ENCODE results near the gene RGMB. TPM values are rescaled to one million over a fixed set of nuclear protein-coding genes. Genes with fewer than 3 reads are reported as not detected.

RGMB gene
- total and polyA plus RNA-seq, 2 experiments from 2014 or later: 145 to 201 TPM

DNA sequence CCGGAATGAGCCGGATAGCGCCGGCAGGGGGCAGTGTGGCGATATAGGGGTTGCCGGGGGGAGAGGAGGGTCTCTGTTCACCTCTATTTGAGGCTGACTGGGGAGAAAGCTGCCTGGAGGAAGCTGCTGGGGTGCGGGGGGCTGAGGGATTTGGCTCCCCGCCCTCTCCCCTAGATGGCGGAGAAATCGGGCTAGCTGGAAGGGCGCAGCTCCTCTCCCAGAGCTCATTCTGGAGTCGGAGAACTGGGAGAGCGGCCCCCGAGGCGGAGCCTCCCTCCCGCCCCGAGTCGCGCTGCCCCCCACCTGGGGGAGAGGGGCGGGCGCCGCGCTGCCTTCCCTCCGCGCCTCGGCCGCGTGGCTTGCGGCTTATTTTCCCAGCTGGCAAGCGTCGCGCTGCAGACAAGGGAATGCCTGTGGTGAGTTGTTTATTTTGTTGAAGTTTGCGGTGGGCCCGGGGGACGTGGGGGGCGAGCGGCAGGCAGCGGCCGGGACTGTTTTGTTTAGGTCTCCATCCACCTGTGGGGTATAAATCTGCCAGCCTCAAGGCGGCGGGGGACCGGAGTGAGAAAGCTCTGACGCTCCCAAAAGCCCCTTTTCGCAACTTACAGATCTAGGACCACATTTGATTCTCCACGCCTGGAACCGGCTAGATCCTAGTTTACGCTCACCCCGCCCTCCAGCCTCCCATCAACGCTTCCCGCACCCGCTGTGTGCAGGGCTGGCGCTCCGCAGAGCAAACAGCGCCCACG lies 4.1 kb upstream of the RGMB start:
- Histone ChIP-seq H3K79me2 (ENCODE audit: insufficient read depth) (peaks cover 52% of the 10 kb centered on the region), H3K9me3 (ENCODE audit: low read depth) (no peaks in the 10 kb centered on the region), H3K9me2 (ENCODE audit: insufficient read depth) (no peaks in the 10 kb centered on the region), H3K9ac (peak overlapping the region; percentile 100), H3K27ac (peak overlapping the region; percentile 94), H3K4me1 (ENCODE audit: insufficient read depth) (peaks cover 11% of the 10 kb centered on the region; the same call in 1 of the 2 replicates), H3K4me3 (peak overlapping the region; percentile 99), H3K4me2 (ENCODE audit: unreplicated experiment) (peak overlapping the region; percentile 99), H3F3A (ENCODE audit: insufficient read depth) (peaks cover 37% of the 10 kb centered on the region), H4K20me1 (ENCODE audit: insufficient read depth) (no peaks in the 10 kb centered on the region), H3K36me3 (ENCODE audit: low read depth) (peaks cover 22% of the 10 kb centered on the region), H3K27me3 (replicated peaks; ENCODE audit: insufficient read depth) (no peaks in the 10 kb centered on the region), H2AFZ (peak overlapping the region; percentile 83)
- in situ Hi-C loops (cut with MboI): loop anchor here (10.0 kb wide), 1 partner anchor 315 kb away; no protein-coding TSS in a partner anchor
- TF ChIP-seq EZH2 (IDR thresholded peaks at IDR 0.05; ENCODE audit: insufficient read depth, poor library complexity, severe bottlenecking) (no peak), EZH2phosphoT487 (IDR thresholded peaks at IDR 0.05; ENCODE audit: insufficient read depth, low read depth) (no peak)
- DNase-seq: peak; percentile 85
- WGBS, 2 experiments (ENCODE audit: low coverage in 1 of 2, low lambda C conversion rate in 2 of 2, missing lambda C conversion rate in 2 of 2): 1 to 2% methylated on average over 27 to 54 of the region's 55 CpGs

DNA sequence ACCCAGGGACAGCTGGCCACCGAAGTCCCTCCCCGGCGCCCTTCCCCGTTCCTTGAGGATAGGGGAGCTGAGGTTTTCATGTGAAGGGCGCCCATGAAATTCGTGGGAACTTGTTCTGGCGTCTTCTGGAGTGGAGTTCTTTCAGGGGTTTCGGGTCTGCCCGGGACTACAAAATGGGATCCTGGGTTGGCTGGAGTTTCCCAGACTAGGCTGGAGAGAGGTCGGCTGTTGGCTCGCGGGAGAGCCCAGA lies 3.6 kb upstream of the RGMB start:
- peak overlapping the region; percentile 99 for H3K4me3 ChIP-seq
- H3F3A ChIP-seq (ENCODE audit: insufficient read depth): peaks cover 42% of the 10 kb centered on the region
- TF ChIP-seq EZH2 (IDR thresholded peaks at IDR 0.05; ENCODE audit: insufficient read depth, poor library complexity, severe bottlenecking): no peak
- TF ChIP-seq EZH2phosphoT487 (IDR thresholded peaks at IDR 0.05; ENCODE audit: insufficient read depth, low read depth): no peak
- 1 to 2% methylated on average over 12 of the region's 12 CpGs for WGBS, 2 experiments (ENCODE audit: low coverage in 1 of 2, low lambda C conversion rate in 2 of 2, missing lambda C conversion rate in 2 of 2)
- no peaks in the 10 kb centered on the region for H3K9me3 ChIP-seq (ENCODE audit: low read depth)
- H3K4me1 ChIP-seq (ENCODE audit: insufficient read depth): peaks cover 11% of the 10 kb centered on the region; the same call in 1 of the 2 replicates
- H3K27me3 ChIP-seq (replicated peaks; ENCODE audit: insufficient read depth): no peaks in the 10 kb centered on the region
- peaks cover 57% of the 10 kb centered on the region for H3K79me2 ChIP-seq (ENCODE audit: insufficient read depth)
- H3K27ac ChIP-seq: peak overlapping the region; percentile 94
- H3K9me2 ChIP-seq (ENCODE audit: insufficient read depth): no peaks in the 10 kb centered on the region
- H2AFZ ChIP-seq: peak overlapping the region; percentile 83; the same call in 1 of the 2 replicates
- DNase-seq: no peak
- H3K36me3 ChIP-seq (ENCODE audit: low read depth): peaks cover 27% of the 10 kb centered on the region
- in situ Hi-C loops (cut with MboI): loop anchor here (10.0 kb wide), 1 partner anchor 315 kb away; no protein-coding TSS in a partner anchor
- H4K20me1 ChIP-seq (ENCODE audit: insufficient read depth): no peaks in the 10 kb centered on the region
- peak overlapping the region; percentile 99 for H3K4me2 ChIP-seq (ENCODE audit: unreplicated experiment)
- H3K9ac ChIP-seq: peak overlapping the region; percentile 100

DNA sequence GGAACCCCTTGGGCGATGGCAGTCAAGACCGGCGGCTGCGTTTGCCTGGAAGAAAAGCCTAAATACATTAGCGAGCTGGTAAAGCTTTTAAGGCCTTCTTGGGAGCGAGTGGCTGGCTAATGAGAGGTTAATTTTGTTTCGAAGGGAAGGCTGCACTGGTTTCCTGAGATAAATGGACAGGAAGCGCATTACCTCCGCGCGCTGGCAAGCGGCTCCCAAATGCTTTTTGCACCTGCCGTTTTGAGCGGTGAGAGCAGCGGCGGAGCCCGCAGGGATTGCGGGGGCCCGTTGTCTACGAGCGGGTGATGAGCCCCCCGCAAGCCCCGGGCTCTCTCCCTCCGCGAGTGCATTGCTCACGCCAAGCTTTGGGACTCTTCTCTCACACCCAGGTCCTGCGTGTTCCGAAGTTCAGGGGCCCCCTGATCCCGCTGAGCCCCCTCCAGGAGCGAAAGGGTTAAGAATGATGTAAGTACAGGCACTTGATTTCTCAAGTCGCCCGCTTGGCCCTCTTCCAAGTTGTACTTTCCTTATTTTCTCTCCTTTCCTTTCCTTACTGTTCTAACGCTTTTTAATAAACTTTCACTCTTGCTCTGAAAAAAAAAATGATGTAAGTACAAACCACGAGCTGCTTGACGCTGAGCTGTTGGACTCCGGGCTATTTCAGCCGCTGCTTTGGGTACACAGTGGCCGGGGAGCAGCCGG lies 3.1 kb upstream of the RGMB start:
- Histone ChIP-seq H3K4me2 (ENCODE audit: unreplicated experiment) (peak overlapping the region; percentile 99), H3K27me3 (replicated peaks; ENCODE audit: insufficient read depth) (no peaks in the 10 kb centered on the region), H2AFZ (peak overlapping the region; percentile 83; the same call in 1 of the 2 replicates), H3K9me3 (ENCODE audit: low read depth) (no peaks in the 10 kb centered on the region), H3K27ac (peak overlapping the region; percentile 94), H3K79me2 (ENCODE audit: insufficient read depth) (peaks cover 62% of the 10 kb centered on the region), H3K4me1 (ENCODE audit: insufficient read depth) (peaks cover 11% of the 10 kb centered on the region; the same call in 1 of the 2 replicates), H3K36me3 (ENCODE audit: low read depth) (peaks cover 32% of the 10 kb centered on the region), H3K9ac (peak overlapping the region; percentile 100), H3K9me2 (ENCODE audit: insufficient read depth) (no peaks in the 10 kb centered on the region), H3K4me3 (peak overlapping the region; percentile 99), H4K20me1 (ENCODE audit: insufficient read depth) (peaks cover under 1% of the 10 kb centered on the region; the same call in 1 of the 2 replicates), H3F3A (ENCODE audit: insufficient read depth) (peaks cover 46% of the 10 kb centered on the region)
- DNase-seq: peak; percentile 66
- TF ChIP-seq EZH2phosphoT487 (IDR thresholded peaks at IDR 0.05; ENCODE audit: insufficient read depth, low read depth): no peak
- in situ Hi-C loops (cut with MboI): no loop called here
- WGBS, 2 experiments (ENCODE audit: low coverage in 1 of 2, low lambda C conversion rate in 2 of 2, missing lambda C conversion rate in 2 of 2): 1% methylated on average over 39 of the region's 39 CpGs

DNA sequence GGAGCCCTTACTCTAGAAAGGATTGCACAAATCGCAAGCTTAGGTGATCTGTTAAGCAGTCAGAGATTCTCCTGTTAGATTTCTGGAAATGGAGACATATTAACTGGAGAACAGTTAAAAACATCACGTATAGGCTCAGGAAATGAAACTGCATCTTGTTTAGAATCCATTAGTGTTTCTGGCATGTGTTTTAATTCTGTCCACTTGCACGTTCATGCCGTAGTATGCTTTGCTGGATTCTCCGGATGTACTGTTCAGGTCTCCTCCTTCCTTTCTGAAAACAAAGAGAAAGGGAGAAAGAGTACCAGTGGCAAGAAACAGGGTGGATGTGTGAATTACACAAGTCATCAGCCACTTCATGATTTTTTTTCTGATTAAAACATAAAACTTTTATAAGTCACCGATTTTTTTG lies 2.5 kb upstream of the RGMB start:
- Histone ChIP-seq H4K20me1 (ENCODE audit: insufficient read depth) (peaks cover 6% of the 10 kb centered on the region; the same call in 1 of the 2 replicates), H3K27me3 (replicated peaks; ENCODE audit: insufficient read depth) (no peaks in the 10 kb centered on the region), H3K79me2 (ENCODE audit: insufficient read depth) (peaks cover 67% of the 10 kb centered on the region), H3K36me3 (ENCODE audit: low read depth) (peaks cover 37% of the 10 kb centered on the region), H3K9ac (peak overlapping the region; percentile 100), H3K4me1 (ENCODE audit: insufficient read depth) (peaks cover 11% of the 10 kb centered on the region; the same call in 1 of the 2 replicates), H2AFZ (no peak overlapping the region), H3K9me3 (ENCODE audit: low read depth) (no peaks in the 10 kb centered on the region), H3K27ac (peak overlapping the region; percentile 94), H3K4me2 (ENCODE audit: unreplicated experiment) (peak overlapping the region; percentile 99), H3K9me2 (ENCODE audit: insufficient read depth) (no peaks in the 10 kb centered on the region), H3F3A (ENCODE audit: insufficient read depth) (peaks cover 52% of the 10 kb centered on the region), H3K4me3 (peak overlapping the region; percentile 99)
- WGBS, 2 experiments (ENCODE audit: low coverage in 1 of 2, low lambda C conversion rate in 2 of 2, missing lambda C conversion rate in 2 of 2): 1% methylated on average over 6 of the region's 6 CpGs
- TF ChIP-seq EZH2phosphoT487 (IDR thresholded peaks at IDR 0.05; ENCODE audit: insufficient read depth, low read depth): no peak
- TF ChIP-seq EZH2 (IDR thresholded peaks at IDR 0.05; ENCODE audit: insufficient read depth, poor library complexity, severe bottlenecking): no peak
- no peak for DNase-seq
- in situ Hi-C loops (cut with MboI): no loop called here
